ENCODE results near the gene GTPBP6. TPM values are rescaled to one million over a fixed set of nuclear protein-coding genes. Genes with fewer than 3 reads are reported as not detected.

Gene GTPBP6
- polyA plus RNA-seq, 1 of the 3 experiments (the other 2 are of a cell fraction) = 47.3 TPM

- no peak for TF ChIP-seq RFX5 (IDR thresholded peaks at IDR 0.05; ENCODE audit: low read length)
- TF ChIP-seq NRF1 (IDR thresholded peaks at IDR 0.05; ENCODE audit: low read depth, low read length) = no peak
- TF ChIP-seq JUND (IDR thresholded peaks at IDR 0.05) = no peak
- TF ChIP-seq TAF1 (IDR thresholded peaks at IDR 0.05; ENCODE audit: borderline replicate concordance, low read depth, low read length) = no peak
- no peaks in the 10 kb centered on the region for H3K9me3 ChIP-seq
- no peaks in the 10 kb centered on the region for H3K79me2 ChIP-seq (ENCODE audit: insufficient read depth)
- H3K4me1 ChIP-seq (ENCODE audit: control insufficient read depth in 1 of 2, insufficient read depth in 2 of 2, low read depth in 1 of 2, low read length in 1 of 2) = peaks cover 0 to 2% of the 10 kb centered on the region in 2 experiments; a peak in 1 of 4 replicates
- H3K27me3 ChIP-seq (ENCODE audit: insufficient read depth) = no peaks in the 10 kb centered on the region
- H2AFZ ChIP-seq (ENCODE audit: low read depth) = no peak overlapping the region
- H3K27ac ChIP-seq (ENCODE audit: low read depth in 2 of 2, low read length in 1 of 2) = no peak overlapping the region
- H3K9me2 ChIP-seq = no peaks in the 10 kb centered on the region
- ChIA-PET POLR2A (no interaction called here), CTCF (no interaction called here)
- H3K4me2 ChIP-seq = no peak overlapping the region
- peaks cover 0 to 5% of the 10 kb centered on the region in 2 experiments for H3K36me3 ChIP-seq (replicated peaks in 1 of 2; ENCODE audit: control insufficient read depth in 1 of 2, insufficient read depth in 2 of 2, low read length in 1 of 2)
- no peaks in the 10 kb centered on the region for H4K20me1 ChIP-seq (ENCODE audit: insufficient read depth)
- WGBS (ENCODE audit: low lambda C conversion rate) = 88% methylated on average over 4 of the region's 33 CpGs
- no peaks in the 10 kb centered on the region for H3F3A ChIP-seq (replicated peaks; ENCODE audit: insufficient read depth)
- no peak overlapping the region for H3K9ac ChIP-seq
- no peak overlapping the region for H3K4me3 ChIP-seq (ENCODE audit: low read depth in 2 of 2, low read length in 1 of 2)
- DNase-seq = no peak
These were observed 14.5 kb upstream of the GTPBP6 start for GRCh38 chrX:332916-333610.

DNA sequence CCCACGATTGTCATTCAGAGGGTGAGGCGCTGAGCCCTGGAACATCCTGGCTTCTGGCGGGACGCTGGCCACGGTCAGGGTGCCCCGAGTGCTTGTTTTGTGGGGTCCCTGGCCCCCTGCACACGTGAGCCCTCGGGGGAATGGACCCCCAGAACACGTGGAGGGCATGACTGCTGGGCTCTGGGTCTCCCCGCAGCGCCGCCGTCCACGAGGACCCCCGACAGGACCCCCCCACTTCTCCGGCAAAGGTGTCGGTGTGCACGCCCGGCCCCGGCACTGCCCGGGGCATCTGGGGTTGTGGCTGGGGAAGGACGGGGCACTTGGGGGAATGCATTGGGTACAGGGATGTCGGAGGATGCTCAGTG, 13.9 kb upstream of the GTPBP6 start:
- CTCF ChIA-PET = no interaction called here
- Histone ChIP-seq H3K79me2 (ENCODE audit: insufficient read depth) (no peaks in the 10 kb centered on the region), H3K9me3 (no peaks in the 10 kb centered on the region), H3K27me3 (ENCODE audit: insufficient read depth) (no peaks in the 10 kb centered on the region), H4K20me1 (ENCODE audit: insufficient read depth) (no peaks in the 10 kb centered on the region), H3K4me3 (ENCODE audit: low read depth in 2 of 2, low read length in 1 of 2) (no peak overlapping the region), H3K9ac (no peak overlapping the region), H3K9me2 (no peaks in the 10 kb centered on the region), H3K4me1 (ENCODE audit: control insufficient read depth in 1 of 2, insufficient read depth in 2 of 2, low read depth in 1 of 2, low read length in 1 of 2) (peaks cover 0 to 2% of the 10 kb centered on the region in 2 experiments; a peak in 1 of 4 replicates), H3K27ac (ENCODE audit: low read depth in 2 of 2, low read length in 1 of 2) (no peak overlapping the region), H2AFZ (ENCODE audit: low read depth) (no peak overlapping the region), H3K36me3 (replicated peaks in 1 of 2; ENCODE audit: control insufficient read depth in 1 of 2, insufficient read depth in 2 of 2, low read length in 1 of 2) (no peaks in the 10 kb centered on the region), H3F3A (replicated peaks; ENCODE audit: insufficient read depth) (no peaks in the 10 kb centered on the region), H3K4me2 (no peak overlapping the region)
- TF ChIP-seq EP300 (IDR thresholded peaks at IDR 0.05; ENCODE audit: borderline replicate concordance in 1 of 2, low read depth in 1 of 2, low read length in 1 of 2) = no peak
- no peak for TF ChIP-seq CTCF (IDR thresholded peaks at IDR 0.05)
- TF ChIP-seq, protein P1, sequence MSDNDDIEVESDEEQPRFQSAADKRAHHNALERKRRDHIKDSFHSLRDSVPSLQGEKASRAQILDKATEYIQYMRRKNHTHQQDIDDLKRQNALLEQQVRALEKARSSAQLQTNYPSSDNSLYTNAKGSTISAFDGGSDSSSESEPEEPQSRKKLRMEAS (IDR thresholded peaks at IDR 0.05; ENCODE audit: low read depth) = no peak
- TF ChIP-seq USF2 (IDR thresholded peaks at IDR 0.05; ENCODE audit: borderline replicate concordance, low read depth, low read length) = no peak
- no peak for TF ChIP-seq EZH2phosphoT487 (IDR thresholded peaks at IDR 0.05; ENCODE audit: borderline replicate concordance, low read depth)
- TF ChIP-seq REST (IDR thresholded peaks at IDR 0.05; ENCODE audit: low read depth, low read length) = no peak
- TF ChIP-seq NFIC (IDR thresholded peaks at IDR 0.05; ENCODE audit: borderline replicate concordance) = no peak
- no peak for TF ChIP-seq CHD2 (IDR thresholded peaks at IDR 0.05; ENCODE audit: low read length, partially characterized antibody)
- TF ChIP-seq SMC3 (IDR thresholded peaks at IDR 0.05; ENCODE audit: low read depth, low read length) = no peak
- TF ChIP-seq RCOR1 (IDR thresholded peaks at IDR 0.05; ENCODE audit: low read length) = no peak
- no peak for TF ChIP-seq RFX5 (IDR thresholded peaks at IDR 0.05; ENCODE audit: low read length)
- TF ChIP-seq YY1 (IDR thresholded peaks at IDR 0.05; ENCODE audit: low read depth) = no peak
- TF ChIP-seq FOSL2 (IDR thresholded peaks at IDR 0.05; ENCODE audit: borderline replicate concordance, low read depth) = no peak
- no peak for TF ChIP-seq FOXJ3 (CRISPR knock-in tag; IDR thresholded peaks at IDR 0.05)
- no peak for TF ChIP-seq RAD21 (IDR thresholded peaks at IDR 0.05; ENCODE audit: low read length)
- no peak for TF ChIP-seq TEAD4 (IDR thresholded peaks at IDR 0.05; ENCODE audit: borderline replicate concordance, insufficient read depth)
- TF ChIP-seq MEF2A (IDR thresholded peaks at IDR 0.05; ENCODE audit: borderline replicate concordance, low read depth) = no peak
- 90% methylated on average over 2 of the region's 23 CpGs for WGBS (ENCODE audit: low lambda C conversion rate)
- DNase-seq = no peak
- POLR2A ChIA-PET = no interaction called here
